Heart left ventricle (tissue), 13 donors: ENCODE measurements around the gene KRTAP10-7.

Source experiments
- POLR2A ChIP-seq, 2 donors: fragments of 450-650 bp; IDR thresholded peaks; one replicate each; pipeline ENCODE4 v1.6.1; 2017; ENCODE audit warnings: antibody characterized with exemption in 2 of 2, mild to moderate bottlenecking in 2 of 2, moderate library complexity in 2 of 2
- TF ChIP-seq, protein P1 (sequence below), 12 donors: fragments of 200-600 bp; sonication (generic) in 4 of 12; IDR thresholded peaks; one replicate each; pipeline versions ENCODE4 v1.5.0 to v1.8.0; 2018 to 2022; ENCODE audit warnings: antibody characterized with exemption in 12 of 12, mild to moderate bottlenecking in 5 of 12
- donor health status: ischemic (EF 13 %, LVEDD 7.1; RV severe dilation, severe dysfunction).
- donor health status: DM: no; HTN: yes; CAD: no.
- donor health status: DM: no; HTN: no; CAD: no.
- donor health status: ischemic (EF 25% LVEDD 6.9; RV normal size, moderate dysfunction).
- donor health status: ischemic (EF 25% LVEDD 5.7; RV mildly dilated, moderate dysfunction).
- donor health status: ischemic (EF 35%, LVEDD 5.7; RV mildly dilated, moderate dysfunction).
- donor health status: nonischemic (EF 11% LVEDD 7.7; RV severe dilation, severe dysfunction).
- donor health status: DM: yes; HTN: yes; CAD: no.
- donor health status: PGD.
- donor health status: ischemic (EF 29% LVEDD 5.4; RV normal size, mild dysfunction).
- donor health status: nonischemic (EF 23%, LVEDD 6.1; RV moderate dilation, normal function).

DNA sequence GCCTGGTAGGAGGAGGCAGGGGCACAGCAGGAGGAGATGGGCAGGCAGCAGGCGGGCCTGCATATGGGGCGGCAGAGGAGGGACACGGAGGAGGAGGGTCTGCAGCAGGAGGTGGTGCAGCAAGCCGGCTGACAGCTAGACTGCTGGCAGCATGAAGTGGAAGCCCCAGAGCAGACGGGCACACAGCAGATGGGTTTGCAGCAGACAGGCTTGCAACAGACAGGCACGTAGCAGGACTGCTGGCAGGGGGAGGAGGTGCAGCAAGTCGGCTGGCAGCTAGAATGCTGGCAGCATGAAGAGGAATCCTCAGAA lies 20.6 kb upstream of the KRTAP10-7 start:
- TF ChIP-seq, protein P1, sequence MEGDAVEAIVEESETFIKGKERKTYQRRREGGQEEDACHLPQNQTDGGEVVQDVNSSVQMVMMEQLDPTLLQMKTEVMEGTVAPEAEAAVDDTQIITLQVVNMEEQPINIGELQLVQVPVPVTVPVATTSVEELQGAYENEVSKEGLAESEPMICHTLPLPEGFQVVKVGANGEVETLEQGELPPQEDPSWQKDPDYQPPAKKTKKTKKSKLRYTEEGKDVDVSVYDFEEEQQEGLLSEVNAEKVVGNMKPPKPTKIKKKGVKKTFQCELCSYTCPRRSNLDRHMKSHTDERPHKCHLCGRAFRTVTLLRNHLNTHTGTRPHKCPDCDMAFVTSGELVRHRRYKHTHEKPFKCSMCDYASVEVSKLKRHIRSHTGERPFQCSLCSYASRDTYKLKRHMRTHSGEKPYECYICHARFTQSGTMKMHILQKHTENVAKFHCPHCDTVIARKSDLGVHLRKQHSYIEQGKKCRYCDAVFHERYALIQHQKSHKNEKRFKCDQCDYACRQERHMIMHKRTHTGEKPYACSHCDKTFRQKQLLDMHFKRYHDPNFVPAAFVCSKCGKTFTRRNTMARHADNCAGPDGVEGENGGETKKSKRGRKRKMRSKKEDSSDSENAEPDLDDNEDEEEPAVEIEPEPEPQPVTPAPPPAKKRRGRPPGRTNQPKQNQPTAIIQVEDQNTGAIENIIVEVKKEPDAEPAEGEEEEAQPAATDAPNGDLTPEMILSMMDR (IDR thresholded peaks at IDR 0.05): no peak
- TF ChIP-seq POLR2A (IDR thresholded peaks at IDR 0.05): no peak
